Stomach smooth muscle (tissue), 2 donors: Measurements from ENCODE around the gene ATG9A.

Experiments
- H3K27ac ChIP-seq: one replicate; pipeline ENCODE4 v1.7.0; 2013; ENCODE audit warnings: mild to moderate bottlenecking, low read length, inconsistent platforms
- H3K27me3 ChIP-seq, 2 donors: one replicate each; pipeline ENCODE4 v1.7.0; 2013; ENCODE audit warnings: low read length in 2 of 2; ENCODE audit not compliant: insufficient read depth in 2 of 2, control insufficient read depth in 1 of 2
- H3K36me3 ChIP-seq, 2 donors: one replicate each; pipeline ENCODE4 v1.7.0; 2013; ENCODE audit warnings: low read length in 2 of 2; ENCODE audit not compliant: control insufficient read depth in 2 of 2, insufficient read depth in 2 of 2
- H3K4me1 ChIP-seq: one replicate; pipeline ENCODE4 v1.7.0; 2013; ENCODE audit warnings: low read length; ENCODE audit not compliant: control insufficient read depth, insufficient read depth
- H3K4me3 ChIP-seq, 2 donors: one replicate each; pipeline ENCODE4 v1.7.0; 2013; ENCODE audit warnings: low read length in 2 of 2
- H3K9ac ChIP-seq, 2 donors: one replicate each; pipeline ENCODE4 v1.7.0; 2013; ENCODE audit warnings: low read length in 2 of 2, mild to moderate bottlenecking in 1 of 2
- H3K9me3 ChIP-seq, 2 donors: one replicate each; pipeline ENCODE4 v1.7.0; 2013; ENCODE audit warnings: low read length in 2 of 2; ENCODE audit not compliant: control insufficient read depth in 2 of 2
- donor health status: healthy.
- donor health status: Pancreatic carcinoma.

The ATG9A gene

GRCh38 chr2:219172231-219173154, 56.9 kb downstream of the ATG9A start:
- Histone ChIP-seq H3K9ac (no peak overlapping the region), H3K4me1 (peaks cover 30% of the 10 kb centered on the region), H3K27me3 (no peaks in the 10 kb centered on the region), H3K4me3 (no peak overlapping the region), H3K36me3 (peaks cover 15 to 24% of the 10 kb centered on the region in 2 donors), H3K27ac (peak overlapping the region; percentile 69), H3K9me3 (no peaks in the 10 kb centered on the region)

GRCh38 chr2:219171231-219171651, 58.2 kb downstream of the ATG9A start:
- Histone ChIP-seq H3K9me3 (no peaks in the 10 kb centered on the region), H3K9ac (peak overlapping the region in 1 of 2 donors; percentile 42), H3K4me3 (no peak overlapping the region), H3K4me1 (peaks cover 21% of the 10 kb centered on the region), H3K27ac (peak overlapping the region; percentile 69), H3K36me3 (peaks cover 15 to 24% of the 10 kb centered on the region in 2 donors), H3K27me3 (no peaks in the 10 kb centered on the region)

GRCh38 chr2:219169930-219170654, 59.3 kb downstream of the ATG9A start, which contains the start of gene SLC23A3:
TSS of gene SLC23A3 (minus strand) at chr2:219170029. CDS start at chr2:219169984, 45 bp downstream.
- peak within 1 kb of the TSS in 1 of 2 donors; percentile 42 for H3K9ac ChIP-seq
- peak within 1 kb of the TSS; percentile 69 for H3K27ac ChIP-seq
- no peak within 1 kb of the TSS for H3K4me3 ChIP-seq
- no peaks in the 10 kb centered on the region for H3K9me3 ChIP-seq
- no peaks in the 10 kb centered on the region for H3K27me3 ChIP-seq
- H3K36me3 ChIP-seq, result peaks cover 15 to 24% of the 10 kb centered on the region in 2 donors
- peaks cover 11% of the 10 kb centered on the region for H3K4me1 ChIP-seq
